ENCODE results near the gene PDGFRB.

Gene PDGFRB

DNA sequence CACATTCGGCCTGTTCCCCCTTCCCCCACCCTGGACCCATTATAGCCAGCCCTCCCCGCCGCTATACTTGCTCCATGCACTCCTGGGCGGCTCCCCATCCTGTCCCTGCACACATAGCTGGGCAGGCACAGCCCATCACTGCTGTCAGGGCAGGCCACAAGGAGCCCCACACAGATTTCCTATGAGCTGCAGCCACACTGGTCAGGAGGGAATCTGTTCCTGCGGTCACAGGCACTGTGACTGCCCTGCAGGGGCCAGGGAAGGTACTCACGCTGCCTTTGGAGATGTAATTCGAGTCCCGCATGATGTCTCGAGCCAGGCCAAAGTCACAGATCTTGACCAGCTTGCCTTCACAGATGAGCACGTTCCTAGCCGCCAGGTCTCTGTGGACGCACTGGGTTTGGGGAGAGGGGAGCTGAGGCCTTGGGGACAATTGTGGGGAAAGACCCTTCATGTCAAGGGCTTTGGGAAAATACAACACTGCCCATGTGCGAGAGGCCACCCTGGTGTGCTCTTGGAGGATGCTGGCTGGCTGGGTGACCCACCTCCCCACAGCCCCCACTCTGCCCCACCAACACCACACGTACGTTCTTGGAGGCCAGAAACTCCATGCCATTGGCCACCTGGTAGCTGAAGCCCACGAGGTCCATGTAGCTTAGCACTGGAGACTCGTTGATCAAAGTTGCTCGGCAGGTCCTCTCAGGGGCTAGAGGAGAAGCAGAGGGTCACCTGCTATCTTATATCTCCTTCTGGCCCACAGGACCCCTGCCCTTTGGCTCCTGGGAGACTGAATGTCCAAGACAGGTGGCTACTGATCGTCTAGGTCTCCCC is 34.8 kb downstream of the PDGFRB start:
- Mint-ChIP-seq H3K4me1 (peaks cover 2% of the 10 kb centered on the region), H3K4me3 (no peak overlapping the region), H3K27ac (no peak overlapping the region), H3K27me3 (no peaks in the 10 kb centered on the region), H3K9me3 (no peaks in the 10 kb centered on the region), H3K36me3 (no peaks in the 10 kb centered on the region)
- DNase-seq (ENCODE audit: low spot score in 2 of 2) = no peak
- ATAC-seq (ENCODE audit: low read depth) = no peak

DNA sequence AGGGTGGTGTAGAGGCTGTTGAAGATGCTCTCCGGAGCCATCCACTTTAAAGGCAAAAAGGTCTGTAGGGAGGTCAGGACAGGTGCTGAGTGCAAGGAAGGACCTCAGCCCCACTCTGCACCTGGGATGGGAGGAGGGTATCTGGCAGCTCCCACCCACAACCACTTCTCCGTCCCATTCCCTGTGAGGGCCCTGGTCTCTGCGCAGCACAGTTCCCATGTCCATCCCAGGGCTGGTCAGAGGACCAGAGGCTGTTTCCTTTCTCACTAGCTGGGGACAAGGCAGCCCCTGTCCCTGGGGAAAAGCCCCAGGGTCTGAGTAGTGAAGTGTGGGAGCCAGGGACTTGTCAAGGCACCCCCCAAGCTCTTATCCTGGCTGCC is 35.6 kb downstream of the PDGFRB start:
- H3K4me1 Mint-ChIP-seq = peaks cover 2% of the 10 kb centered on the region
- no peak for ATAC-seq (ENCODE audit: low read depth)
- no peaks in the 10 kb centered on the region for H3K27me3 Mint-ChIP-seq
- no peak for DNase-seq (ENCODE audit: low spot score in 2 of 2)
- H3K27ac Mint-ChIP-seq = no peak overlapping the region
- H3K36me3 Mint-ChIP-seq = no peaks in the 10 kb centered on the region
- no peaks in the 10 kb centered on the region for H3K9me3 Mint-ChIP-seq
- H3K4me3 Mint-ChIP-seq = no peak overlapping the region

DNA sequence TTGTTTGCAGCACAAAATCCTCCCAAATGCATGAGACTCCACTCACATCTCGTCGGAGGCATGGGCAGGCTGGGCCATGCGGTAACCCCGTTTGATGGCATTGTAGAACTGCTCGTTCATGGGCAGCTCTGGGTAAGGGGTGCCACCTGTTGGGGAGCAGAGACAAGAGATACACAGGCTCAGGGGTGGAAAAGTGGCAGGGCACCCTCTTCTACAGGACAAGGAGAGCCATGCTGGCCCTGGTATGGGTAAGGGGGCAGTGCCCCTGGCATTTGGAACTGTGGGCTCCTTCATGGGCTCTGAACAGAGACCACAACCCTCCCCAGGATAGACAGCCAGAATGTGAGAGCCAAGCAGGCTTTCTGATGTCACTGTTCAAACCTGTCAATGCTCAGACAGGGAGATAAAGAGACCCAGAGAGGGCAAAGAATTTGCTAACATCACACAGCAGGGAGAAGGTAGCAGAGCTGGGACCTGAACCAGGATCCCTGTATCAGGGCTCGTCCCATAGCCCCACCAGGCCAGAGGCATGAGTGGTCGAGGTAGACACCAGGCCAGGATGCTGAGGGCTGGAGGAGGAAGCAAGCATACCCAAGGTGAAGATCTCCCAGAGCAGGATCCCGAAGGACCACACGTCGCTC is 36.1 kb downstream of the PDGFRB start:
- Mint-ChIP-seq H3K27me3 (no peaks in the 10 kb centered on the region), H3K27ac (no peak overlapping the region), H3K36me3 (no peaks in the 10 kb centered on the region), H3K4me1 (peaks cover 2% of the 10 kb centered on the region), H3K9me3 (no peaks in the 10 kb centered on the region), H3K4me3 (no peak overlapping the region)
- no peak for DNase-seq (ENCODE audit: low spot score in 2 of 2)
- no peak for ATAC-seq (ENCODE audit: low read depth)

DNA sequence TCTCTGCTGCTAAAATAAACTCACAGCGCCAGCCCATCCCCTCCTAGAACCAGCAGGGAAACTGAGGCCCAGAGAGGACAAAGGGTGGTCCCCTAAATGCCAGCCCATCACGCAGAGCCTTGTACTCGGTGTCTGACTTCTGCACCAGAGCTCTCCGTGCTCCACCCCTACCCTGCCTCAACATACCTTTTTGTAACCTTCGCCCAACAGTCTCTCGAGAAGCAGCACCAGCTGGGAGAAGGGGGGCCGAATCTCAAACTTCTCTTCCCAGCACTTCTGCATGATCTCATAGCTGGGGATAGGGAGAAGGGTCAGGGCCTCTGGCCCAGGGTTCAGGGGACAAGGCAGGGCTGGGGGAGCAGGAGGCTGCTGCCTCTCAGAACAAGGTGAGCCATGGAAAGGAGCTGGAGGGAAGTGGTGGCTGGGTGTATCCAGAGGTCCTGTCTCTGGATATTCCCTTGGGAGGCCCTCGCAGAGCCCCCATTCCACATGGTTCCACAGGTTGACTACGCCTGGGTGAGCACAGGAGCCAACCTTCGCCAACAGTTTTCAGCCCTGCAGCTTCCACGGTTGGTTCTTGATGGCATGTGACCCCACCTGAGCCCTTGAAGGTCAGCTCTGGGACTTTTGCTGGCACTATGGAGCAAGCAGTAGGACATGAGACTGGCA is 37.0 kb downstream of the PDGFRB start:
- ATAC-seq (ENCODE audit: low read depth) = no peak
- H3K27me3 Mint-ChIP-seq = no peaks in the 10 kb centered on the region

DNA sequence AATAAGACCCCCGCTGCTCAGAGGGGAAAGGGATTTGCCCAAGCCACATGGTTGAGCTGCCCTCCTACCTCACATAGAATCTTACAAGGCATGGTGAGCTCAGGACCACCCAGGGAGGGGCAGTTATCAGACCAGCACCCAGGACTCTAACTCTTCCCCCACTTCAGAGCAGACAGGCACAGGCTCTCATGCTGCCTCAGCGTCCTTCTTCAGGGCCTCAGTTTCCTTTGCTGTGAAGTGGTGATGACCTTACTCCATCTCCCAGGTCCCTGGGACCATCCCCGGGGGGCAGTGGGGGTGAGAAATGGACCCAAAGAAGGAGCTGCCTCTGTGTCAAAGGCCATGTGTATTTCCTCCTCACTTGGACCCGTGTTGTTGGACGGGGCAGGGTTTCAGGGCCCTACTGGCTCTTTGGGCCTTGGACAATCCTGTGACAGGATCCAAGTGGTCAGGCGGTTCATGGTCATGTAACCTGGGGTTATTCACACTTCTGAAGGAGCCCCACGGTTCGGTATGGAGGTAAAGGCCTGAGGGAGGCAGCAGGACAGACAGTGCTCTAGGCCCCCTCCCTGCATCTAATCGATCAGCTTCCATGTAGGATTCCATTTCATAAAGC is 37.6 kb downstream of the PDGFRB start:
- Mint-ChIP-seq H3K27ac (no peak overlapping the region), H3K4me3 (no peak overlapping the region), H3K4me1 (peaks cover 2% of the 10 kb centered on the region), H3K36me3 (no peaks in the 10 kb centered on the region), H3K27me3 (peaks cover 2% of the 10 kb centered on the region), H3K9me3 (no peaks in the 10 kb centered on the region)
- no peak for DNase-seq (ENCODE audit: low spot score in 2 of 2)
- no peak for ATAC-seq (ENCODE audit: low read depth)

More for the DNA sequence above, 37.0 kb downstream of the PDGFRB start:
- no peak overlapping the region for H3K4me3 Mint-ChIP-seq
- H3K9me3 Mint-ChIP-seq = no peaks in the 10 kb centered on the region
- no peaks in the 10 kb centered on the region for H3K36me3 Mint-ChIP-seq
- H3K4me1 Mint-ChIP-seq = peaks cover 2% of the 10 kb centered on the region
- no peak overlapping the region for H3K27ac Mint-ChIP-seq
- DNase-seq (ENCODE audit: low spot score in 2 of 2) = no peak

DNA sequence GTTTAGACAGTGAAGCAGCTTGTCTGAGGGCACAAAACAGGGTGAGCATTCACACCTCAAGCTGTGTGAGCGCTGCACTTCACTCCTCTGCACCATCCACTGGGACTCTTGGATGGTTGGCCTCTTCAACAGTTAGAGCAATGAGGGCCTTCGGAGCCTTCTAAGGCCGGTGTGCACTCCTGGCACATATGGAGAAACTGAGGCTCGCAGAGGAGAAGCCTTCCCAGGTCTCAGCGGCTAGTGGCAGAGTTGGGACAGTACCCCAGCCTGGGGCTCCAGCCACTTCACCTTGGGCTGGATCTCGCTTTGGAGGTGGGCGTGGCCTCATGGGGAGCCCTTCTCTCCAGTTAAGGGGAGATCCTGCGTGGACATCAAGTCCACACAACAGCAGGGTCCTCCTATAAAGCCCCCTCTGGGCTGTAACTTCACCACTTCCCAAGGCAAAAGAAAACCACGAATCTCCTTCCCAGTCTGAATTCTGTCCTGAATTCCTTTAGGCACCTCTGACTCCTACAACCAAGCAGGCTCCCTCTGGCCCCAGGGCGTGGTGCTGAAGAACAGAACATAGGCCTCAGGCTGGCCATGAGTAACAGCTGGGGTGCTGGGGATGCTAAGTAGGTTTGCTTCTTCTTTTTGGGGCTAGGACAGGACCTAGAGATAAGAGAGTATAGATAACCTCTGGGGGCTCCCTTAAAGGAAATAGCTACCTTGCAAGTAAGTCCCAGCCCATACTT is 38.8 kb downstream of the PDGFRB start:
- H3K9me3 Mint-ChIP-seq = no peaks in the 10 kb centered on the region
- DNase-seq (ENCODE audit: low spot score in 2 of 2) (no peak), ATAC-seq (ENCODE audit: low read depth) (no peak)
- H3K27me3 Mint-ChIP-seq = peaks cover 5% of the 10 kb centered on the region
- no peaks in the 10 kb centered on the region for H3K4me1 Mint-ChIP-seq
- no peak overlapping the region for H3K27ac Mint-ChIP-seq
- no peaks in the 10 kb centered on the region for H3K36me3 Mint-ChIP-seq
- no peak overlapping the region for H3K4me3 Mint-ChIP-seq

DNA sequence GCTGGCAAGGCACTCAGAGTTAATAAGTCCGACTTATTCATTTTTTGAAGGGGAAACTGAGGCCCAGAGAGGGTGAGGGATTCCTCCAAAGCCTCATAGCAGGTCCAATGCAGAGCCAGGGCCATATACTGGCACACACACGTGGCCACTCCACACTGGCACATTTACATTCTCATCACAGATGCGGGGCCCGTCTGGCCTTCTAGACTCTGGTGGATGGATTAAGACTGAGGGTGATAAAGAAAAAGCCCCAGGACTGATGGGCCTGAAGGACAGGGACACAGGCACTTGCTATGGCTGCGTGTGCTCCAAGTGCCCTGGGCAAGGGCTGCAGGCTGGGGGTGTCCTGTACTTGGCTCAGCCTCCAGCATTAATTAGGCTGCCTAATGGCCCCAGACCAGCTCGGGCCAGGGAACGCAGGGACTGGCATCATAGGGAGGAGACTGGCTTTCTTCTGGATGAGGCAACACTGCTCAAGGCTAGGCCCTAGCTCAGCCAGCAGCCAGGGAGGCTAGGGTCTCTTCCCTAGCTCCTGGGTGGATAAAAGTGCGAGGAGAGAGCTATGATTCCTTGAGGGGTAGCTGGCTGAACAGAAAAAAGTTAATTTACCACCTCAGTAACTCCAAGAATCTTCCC is 40.8 kb downstream of the PDGFRB start:
- DNase-seq (ENCODE audit: low spot score in 2 of 2) (no peak), ATAC-seq (ENCODE audit: low read depth) (no peak)
- H3K27ac Mint-ChIP-seq = no peak overlapping the region
- no peaks in the 10 kb centered on the region for H3K4me1 Mint-ChIP-seq
- H3K9me3 Mint-ChIP-seq = no peaks in the 10 kb centered on the region
- H3K36me3 Mint-ChIP-seq = no peaks in the 10 kb centered on the region
- peaks cover 5% of the 10 kb centered on the region for H3K27me3 Mint-ChIP-seq
- H3K4me3 Mint-ChIP-seq = no peak overlapping the region

DNA sequence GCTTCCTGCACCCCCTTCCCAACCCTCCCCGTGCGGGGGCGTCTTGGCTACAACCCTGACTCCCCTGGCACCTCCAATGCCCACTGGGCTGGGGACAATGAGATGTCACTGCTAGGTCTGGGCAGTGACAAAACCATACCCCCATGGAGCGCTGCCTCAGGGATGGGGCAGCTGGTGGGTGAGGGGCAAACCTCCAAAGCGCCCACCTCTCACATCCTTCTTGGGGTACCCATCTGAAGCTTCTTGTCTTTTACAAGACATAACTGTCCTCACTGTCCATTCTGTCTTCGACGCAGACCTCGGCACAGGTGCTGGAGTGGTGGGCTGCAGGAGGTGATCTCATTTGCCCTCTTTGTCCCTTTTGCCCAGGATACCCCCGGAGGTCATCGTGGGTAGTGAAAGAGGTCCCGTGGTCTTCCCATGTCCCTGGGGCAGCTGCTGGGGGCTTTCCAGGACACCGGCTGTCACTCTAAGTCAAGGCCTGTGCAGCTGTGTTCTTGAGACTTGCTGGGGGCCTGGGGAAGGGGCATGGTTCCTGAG is 41.5 kb downstream of the PDGFRB start:
- Mint-ChIP-seq H3K9me3 (no peaks in the 10 kb centered on the region), H3K4me1 (no peaks in the 10 kb centered on the region), H3K27me3 (peaks cover 5% of the 10 kb centered on the region), H3K36me3 (no peaks in the 10 kb centered on the region), H3K4me3 (no peak overlapping the region), H3K27ac (no peak overlapping the region)
- no peak for DNase-seq (ENCODE audit: low spot score in 2 of 2)
- ATAC-seq (ENCODE audit: low read depth) = no peak

DNA sequence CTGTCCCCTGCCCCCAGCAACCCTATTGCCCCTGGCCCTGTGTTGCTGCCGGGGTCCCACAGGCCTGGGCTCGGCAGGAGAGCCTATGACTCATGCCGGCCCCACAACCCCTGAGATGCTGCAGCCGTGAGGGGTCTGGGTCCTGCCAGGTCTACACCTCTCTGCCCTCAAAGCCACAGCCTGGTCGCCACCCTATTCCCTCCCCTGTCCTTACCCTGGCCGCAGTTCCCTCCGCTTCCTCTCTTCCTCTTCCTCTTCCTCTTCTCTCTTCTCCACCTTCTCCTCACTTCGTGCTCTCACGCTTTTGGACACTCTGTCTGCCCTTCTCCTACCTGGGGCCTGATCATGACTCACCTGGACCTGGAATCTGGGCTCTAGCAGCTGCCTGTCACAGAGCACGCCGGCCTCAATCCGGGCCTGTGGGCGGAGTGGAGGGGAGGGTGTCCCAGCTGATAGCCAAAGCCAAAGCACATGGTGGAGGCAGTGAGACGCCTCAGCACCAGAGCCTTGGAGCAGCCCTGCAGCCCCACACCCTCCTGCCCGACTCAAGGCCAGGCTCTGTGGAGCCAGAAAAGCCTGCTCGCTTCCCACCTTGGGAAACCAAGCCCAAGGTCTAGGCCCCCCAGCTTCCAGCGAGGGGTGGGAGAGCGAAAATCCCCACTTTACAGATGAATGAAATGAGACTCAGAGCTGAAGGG is 42.4 kb downstream of the PDGFRB start:
- H3K36me3 Mint-ChIP-seq = no peaks in the 10 kb centered on the region
- H3K27ac Mint-ChIP-seq = no peak overlapping the region
- no peaks in the 10 kb centered on the region for H3K9me3 Mint-ChIP-seq
- no peak overlapping the region for H3K4me3 Mint-ChIP-seq
- DNase-seq (ENCODE audit: low spot score in 2 of 2) (no peak), ATAC-seq (ENCODE audit: low read depth) (no peak)
- peaks cover 5% of the 10 kb centered on the region for H3K27me3 Mint-ChIP-seq
- no peaks in the 10 kb centered on the region for H3K4me1 Mint-ChIP-seq

DNA sequence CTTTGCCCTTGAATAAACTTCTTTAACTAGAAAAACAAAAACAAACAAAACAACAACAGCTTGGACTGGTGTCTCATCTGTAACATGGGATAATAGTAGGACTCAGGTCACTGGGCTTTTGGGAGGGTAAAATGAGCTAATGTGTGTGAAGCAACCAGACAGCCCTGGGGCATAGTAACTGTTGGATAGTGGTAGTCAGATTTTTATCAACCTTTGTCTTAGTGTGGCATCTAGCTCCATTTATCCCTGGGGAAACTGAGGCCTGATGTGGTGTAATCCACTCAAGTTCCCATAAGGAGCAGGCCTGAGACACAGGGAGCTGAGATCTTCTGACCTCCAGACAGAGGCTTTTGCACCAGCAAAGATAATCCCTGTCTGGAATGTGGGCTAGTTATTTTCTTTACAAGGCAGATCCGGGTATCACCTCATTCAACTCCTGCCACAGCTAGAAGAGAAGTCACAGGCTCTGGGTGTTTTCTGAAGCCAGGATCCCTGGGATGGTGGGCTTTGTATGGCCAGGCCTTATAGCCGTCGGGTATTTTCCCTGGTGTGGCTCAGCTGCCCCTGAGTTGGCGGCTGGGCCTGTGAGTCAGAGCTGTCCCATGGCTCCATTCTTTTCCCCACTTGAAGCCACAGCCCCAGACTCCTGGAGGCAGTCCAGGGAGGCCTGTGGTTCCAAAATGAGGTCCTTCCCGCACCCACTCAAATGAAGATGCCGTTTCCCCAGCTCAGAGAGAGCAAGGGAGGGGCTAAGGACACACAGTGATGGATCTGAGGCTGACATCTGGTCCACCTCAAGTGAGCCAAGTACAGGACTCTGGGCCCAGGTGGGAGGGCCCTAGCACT is 43.2 kb downstream of the PDGFRB start:
- no peak for DNase-seq (ENCODE audit: low spot score in 2 of 2)
- H3K9me3 Mint-ChIP-seq = no peaks in the 10 kb centered on the region
- peaks cover 6% of the 10 kb centered on the region for H3K27me3 Mint-ChIP-seq
- no peaks in the 10 kb centered on the region for H3K4me1 Mint-ChIP-seq
- ATAC-seq (ENCODE audit: low read depth) = no peak
- no peaks in the 10 kb centered on the region for H3K36me3 Mint-ChIP-seq
- H3K27ac Mint-ChIP-seq = no peak overlapping the region
- H3K4me3 Mint-ChIP-seq = no peak overlapping the region

DNA sequence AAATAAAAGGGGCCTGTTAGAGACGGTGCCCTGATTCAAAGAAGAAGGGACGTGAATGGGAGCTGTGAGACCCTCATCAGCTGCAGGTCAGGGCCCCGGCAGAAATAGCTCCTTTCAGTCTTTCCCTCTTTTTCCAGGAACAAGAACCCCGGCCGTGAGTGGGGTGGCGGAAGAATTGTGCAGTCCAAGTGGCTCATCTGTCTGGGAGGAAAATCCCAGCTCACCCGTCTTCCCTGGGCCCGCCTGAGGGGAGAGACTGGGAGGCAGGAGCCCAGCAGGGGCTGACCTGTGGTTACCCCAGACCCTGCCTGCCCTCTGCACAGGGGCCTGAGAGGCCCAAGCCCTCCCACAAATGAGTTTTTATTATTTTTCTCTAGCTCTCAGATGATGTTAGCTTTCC is 44.5 kb downstream of the PDGFRB start:
- H3K27me3 Mint-ChIP-seq = peaks cover 6% of the 10 kb centered on the region
- no peak for DNase-seq (ENCODE audit: low spot score in 2 of 2)
- H3K27ac Mint-ChIP-seq = no peak overlapping the region
- no peaks in the 10 kb centered on the region for H3K4me1 Mint-ChIP-seq
- no peak overlapping the region for H3K4me3 Mint-ChIP-seq
- no peaks in the 10 kb centered on the region for H3K9me3 Mint-ChIP-seq
- no peaks in the 10 kb centered on the region for H3K36me3 Mint-ChIP-seq
- ATAC-seq (ENCODE audit: low read depth) = no peak

DNA sequence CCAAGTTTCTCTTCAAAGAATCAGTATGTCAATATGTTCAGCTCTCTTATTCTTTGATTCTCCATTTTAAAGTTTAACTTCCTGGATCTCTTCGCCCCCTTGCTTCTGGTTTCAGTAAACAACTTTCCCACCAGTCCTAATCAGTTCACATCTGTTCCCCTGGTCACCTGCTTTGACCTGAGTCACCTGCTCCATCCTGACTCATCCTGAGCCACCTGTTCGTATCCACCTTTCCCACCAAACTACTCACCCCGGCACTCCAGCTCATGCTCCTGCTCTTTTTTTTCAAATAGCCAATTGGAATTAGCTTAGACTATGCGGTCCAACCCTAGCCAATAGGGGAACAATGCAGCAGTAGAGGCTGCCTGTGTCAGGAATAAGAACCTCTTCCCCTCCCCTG is 45.7 kb downstream of the PDGFRB start:
- DNase-seq (ENCODE audit: low spot score in 2 of 2) (no peak), ATAC-seq (ENCODE audit: low read depth) (no peak)
- no peaks in the 10 kb centered on the region for H3K9me3 Mint-ChIP-seq
- no peaks in the 10 kb centered on the region for H3K36me3 Mint-ChIP-seq
- no peaks in the 10 kb centered on the region for H3K4me1 Mint-ChIP-seq
- peaks cover 6% of the 10 kb centered on the region for H3K27me3 Mint-ChIP-seq
- H3K4me3 Mint-ChIP-seq = no peak overlapping the region
- H3K27ac Mint-ChIP-seq = no peak overlapping the region
